GM21737 (cell line): ENCODE results near the gene ANGPT4.
"Not testable (repeated sequence)": the region's sequence is repeated elsewhere in the genome, so short reads cannot be mapped to it uniquely, and the experiment has no call there.

Source experiments
- ATAC-seq: cut with Tn5 transposase; IDR thresholded peaks from one replicate; pipeline ENCODE4 v1.9.1; 2021; ENCODE audit warnings: mild to moderate bottlenecking, moderate library complexity; ENCODE audit not compliant: unreplicated experiment

Gene ANGPT4

GRCh38 chr20:877814-878213 lies 38.3 kb downstream of the ANGPT4 start:
- ATAC-seq = no peak

GRCh38 chr20:875115-875514 lies 41.0 kb downstream of the ANGPT4 start:
- ATAC-seq = no peak

GRCh38 chr20:873875-874607 lies 42.1 kb downstream of the ANGPT4 start:
- ATAC-seq = no peak

GRCh38 chr20:872855-873520 lies 43.1 kb downstream of the ANGPT4 start:
- ATAC-seq = no peak

- no peak for ATAC-seq
Measured at GRCh38 chr20:871948-872347, 44.2 kb downstream of the ANGPT4 start.

GRCh38 chr20:871436-871835 lies 44.7 kb downstream of the ANGPT4 start:
- no peak for ATAC-seq

- ATAC-seq = no peak
Measured at GRCh38 chr20:870758-871157, 45.4 kb downstream of the ANGPT4 start.

GRCh38 chr20:869606-870005 lies 46.5 kb downstream of the ANGPT4 start:
- ATAC-seq = no peak

- no peak for ATAC-seq
Measured at GRCh38 chr20:868279-868678, 47.9 kb downstream of the ANGPT4 start.

- no peak for ATAC-seq
Measured at GRCh38 chr20:865440-865839, 50.7 kb downstream of the ANGPT4 start.

GRCh38 chr20:860891-861290 lies 55.2 kb downstream of the ANGPT4 start:
- ATAC-seq = no peak

- ATAC-seq = no peak
Measured at GRCh38 chr20:859751-860231, 56.3 kb downstream of the ANGPT4 start.

- no peak for ATAC-seq
Measured at GRCh38 chr20:858011-858410, 58.1 kb downstream of the ANGPT4 start.

- ATAC-seq = no peak
Measured at GRCh38 chr20:856361-856775, 59.8 kb downstream of the ANGPT4 start.

- ATAC-seq = no peak
Measured at GRCh38 chr20:855466-856360, 60.4 kb downstream of the ANGPT4 start.

- no peak for ATAC-seq
Measured at GRCh38 chr20:854601-855000, 61.5 kb downstream of the ANGPT4 start.

GRCh38 chr20:853406-853996 lies 62.6 kb downstream of the ANGPT4 start:
- no peak for ATAC-seq

GRCh38 chr20:848731-849130 lies 67.4 kb downstream of the ANGPT4 start:
- ATAC-seq = not testable (repeated sequence)

GRCh38 chr20:848193-848592 lies 67.9 kb downstream of the ANGPT4 start:
- no peak for ATAC-seq

GRCh38 chr20:846894-847278 lies 69.2 kb downstream of the ANGPT4 start:
- ATAC-seq = no peak
